T-helper 2 cell treated with Interferon-gamma antibody and Interleukin-4, amounts not matched to agents 5 μg/mL and 100 μg/mL, for 36 hours (primary cell): ENCODE data around the gene RASL11B.
"Not testable (repeated sequence)": the region's sequence is repeated elsewhere in the genome, so short reads cannot be mapped to it uniquely, and the experiment has no call there.

Experiments used
- DNase-seq: peaks from one replicate; pipeline ENCODE4 v3.0.0; 2021; ENCODE audit warnings: low spot score
- H3K27ac Mint-ChIP-seq: one replicate; pipeline ENCODE4 v1.8.0; 2021; ENCODE audit warnings: mild to moderate bottlenecking, mixed read lengths
- H3K27me3 Mint-ChIP-seq: one replicate; pipeline ENCODE4 v1.8.0; 2021; ENCODE audit warnings: low read depth, mixed read lengths
- H3K36me3 Mint-ChIP-seq: one replicate; pipeline ENCODE4 v1.8.0; 2021; ENCODE audit warnings: low read depth, mixed read lengths
- H3K4me1 Mint-ChIP-seq: one replicate; pipeline ENCODE4 v1.8.0; 2021; ENCODE audit warnings: low read depth, mixed read lengths
- H3K4me3 Mint-ChIP-seq: one replicate; pipeline ENCODE4 v1.8.0; 2022; ENCODE audit warnings: mild to moderate bottlenecking, moderate library complexity, mixed read lengths
- H3K9me3 Mint-ChIP-seq: one replicate; pipeline ENCODE4 v1.8.0; 2021; ENCODE audit warnings: mixed read lengths

The RASL11B gene

GRCh38 chr4:52861879-52862616 is at the start of gene RASL11B:
Gene RASL11B, plus strand, starts transcription at chr4:52862317. Its CDS starts 191 bp downstream, at chr4:52862508.
- peaks cover 33% of the 10 kb centered on the region for H3K27me3 Mint-ChIP-seq
- H3K9me3 Mint-ChIP-seq: peaks cover 5% of the 10 kb centered on the region
- no peak within 1 kb of the TSS for H3K27ac Mint-ChIP-seq
- no peaks in the 10 kb centered on the region for H3K36me3 Mint-ChIP-seq
- DNase-seq: peak; percentile 83
- peak within 1 kb of the TSS; percentile 78 for H3K4me3 Mint-ChIP-seq
- peaks cover 6% of the 10 kb centered on the region for H3K4me1 Mint-ChIP-seq

- no peak for DNase-seq
- Mint-ChIP-seq H3K27me3 (no peaks in the 10 kb centered on the region), H3K4me3 (no peak overlapping the region), H3K36me3 (no peaks in the 10 kb centered on the region), H3K9me3 (no peaks in the 10 kb centered on the region), H3K4me1 (no peaks in the 10 kb centered on the region), H3K27ac (no peak overlapping the region)
Observed at GRCh38 chr4:52813546-52813945, 48.6 kb upstream of the RASL11B start.

GRCh38 chr4:52822583-52822971 is 39.5 kb upstream of the RASL11B start:
- Mint-ChIP-seq H3K4me3 (no peak overlapping the region), H3K9me3 (peaks cover 8% of the 10 kb centered on the region), H3K27ac (no peak overlapping the region), H3K4me1 (peaks cover 6% of the 10 kb centered on the region), H3K27me3 (no peaks in the 10 kb centered on the region), H3K36me3 (no peaks in the 10 kb centered on the region)
- no peak for DNase-seq

GRCh38 chr4:52822972-52823701 is 39.0 kb upstream of the RASL11B start:
- peak; percentile 5 for DNase-seq
- Mint-ChIP-seq H3K4me3 (no peak overlapping the region), H3K9me3 (peaks cover 8% of the 10 kb centered on the region), H3K27ac (no peak overlapping the region), H3K27me3 (no peaks in the 10 kb centered on the region), H3K36me3 (no peaks in the 10 kb centered on the region), H3K4me1 (peaks cover 6% of the 10 kb centered on the region)

GRCh38 chr4:52823702-52824092 is 38.4 kb upstream of the RASL11B start:
- H3K4me3 Mint-ChIP-seq: no peak overlapping the region
- no peaks in the 10 kb centered on the region for H3K27me3 Mint-ChIP-seq
- peaks cover 6% of the 10 kb centered on the region for H3K4me1 Mint-ChIP-seq
- DNase-seq: no peak
- H3K36me3 Mint-ChIP-seq: no peaks in the 10 kb centered on the region
- peaks cover 8% of the 10 kb centered on the region for H3K9me3 Mint-ChIP-seq
- no peak overlapping the region for H3K27ac Mint-ChIP-seq

GRCh38 chr4:52824270-52824602 is 37.9 kb upstream of the RASL11B start:
- Mint-ChIP-seq H3K9me3 (peaks cover 8% of the 10 kb centered on the region), H3K27me3 (no peaks in the 10 kb centered on the region), H3K4me1 (peaks cover 6% of the 10 kb centered on the region), H3K27ac (no peak overlapping the region), H3K4me3 (no peak overlapping the region), H3K36me3 (no peaks in the 10 kb centered on the region)
- no peak for DNase-seq

- Mint-ChIP-seq H3K4me3 (no peak overlapping the region), H3K9me3 (peaks cover 8% of the 10 kb centered on the region), H3K4me1 (peaks cover 6% of the 10 kb centered on the region), H3K27ac (no peak overlapping the region), H3K36me3 (no peaks in the 10 kb centered on the region), H3K27me3 (no peaks in the 10 kb centered on the region)
- no peak for DNase-seq
Observed at GRCh38 chr4:52824603-52825459, 37.3 kb upstream of the RASL11B start.

- DNase-seq: no peak
- peaks cover 8% of the 10 kb centered on the region for H3K9me3 Mint-ChIP-seq
- H3K4me1 Mint-ChIP-seq: peaks cover 6% of the 10 kb centered on the region
- no peaks in the 10 kb centered on the region for H3K36me3 Mint-ChIP-seq
- no peaks in the 10 kb centered on the region for H3K27me3 Mint-ChIP-seq
- no peak overlapping the region for H3K4me3 Mint-ChIP-seq
- no peak overlapping the region for H3K27ac Mint-ChIP-seq
Observed at GRCh38 chr4:52825460-52826090, 36.5 kb upstream of the RASL11B start.

- Mint-ChIP-seq H3K27me3 (no peaks in the 10 kb centered on the region), H3K4me3 (no peak overlapping the region), H3K9me3 (no peaks in the 10 kb centered on the region), H3K4me1 (no peaks in the 10 kb centered on the region), H3K36me3 (no peaks in the 10 kb centered on the region), H3K27ac (no peak overlapping the region)
- DNase-seq: no peak
Observed at GRCh38 chr4:52833941-52834525, 28.1 kb upstream of the RASL11B start.

GRCh38 chr4:52834641-52835456 is 27.3 kb upstream of the RASL11B start:
- not testable (repeated sequence) for H3K36me3 Mint-ChIP-seq, H3K4me1 Mint-ChIP-seq, H3K9me3 Mint-ChIP-seq, DNase-seq, H3K4me3 Mint-ChIP-seq, H3K27ac Mint-ChIP-seq, H3K27me3 Mint-ChIP-seq

GRCh38 chr4:52836120-52836519 is 26.0 kb upstream of the RASL11B start:
- Mint-ChIP-seq H3K36me3 (no peaks in the 10 kb centered on the region), H3K9me3 (no peaks in the 10 kb centered on the region), H3K27me3 (no peaks in the 10 kb centered on the region), H3K4me3 (no peak overlapping the region), H3K27ac (no peak overlapping the region), H3K4me1 (no peaks in the 10 kb centered on the region)
- no peak for DNase-seq

- DNase-seq: no peak
- no peaks in the 10 kb centered on the region for H3K4me1 Mint-ChIP-seq
- H3K27ac Mint-ChIP-seq: no peak overlapping the region
- H3K27me3 Mint-ChIP-seq: no peaks in the 10 kb centered on the region
- no peak overlapping the region for H3K4me3 Mint-ChIP-seq
- H3K36me3 Mint-ChIP-seq: no peaks in the 10 kb centered on the region
- no peaks in the 10 kb centered on the region for H3K9me3 Mint-ChIP-seq
Observed at GRCh38 chr4:52836678-52837077, 25.4 kb upstream of the RASL11B start.
